H1 (cell line): ENCODE measurements around the gene ANKRD36B. TPM values are rescaled to one million over a fixed set of nuclear protein-coding genes. Genes with fewer than 3 reads are reported as not detected.
"Not testable (repeated sequence)": the region's sequence is repeated elsewhere in the genome, so short reads cannot be mapped to it uniquely, and the experiment has no call there.

Source experiments
- CTCF ChIA-PET: fragments of 300-600 bp; sonication (Branson Sonifier 250); formaldehyde crosslinking; loops from one replicate; lab custom pipeline; 2021; ENCODE audit not compliant: partially characterized antibody; lab: Charles Lee
- POLR2A ChIA-PET: fragments of 300-600 bp; sonication (Branson Sonifier 250); formaldehyde crosslinking; loops from one replicate; lab custom pipeline; 2021; ENCODE audit warnings: inconsistent platforms; ENCODE audit not compliant: partially characterized antibody; lab: Charles Lee
- DNase-seq, 2 experiments: peaks; one replicate each; pipeline versions ENCODE4 v3.0.0 to v3.0.0-alpha.2; 2010 to 2022; ENCODE audit warnings: low spot score in 2 of 2, low read depth in 1 of 2, mixed read lengths in 1 of 2
- FAIRE-seq: peaks from 2 replicates; lab custom pipeline; 2011; peaks lifted over from hg19 to GRCh38; lab: Jason Lieb, UNC
- H2AFZ ChIP-seq: 2 replicates; pipeline ENCODE4 v1.8.1; 2012; ENCODE audit warnings: low read length, inconsistent platforms
- H2AK5ac ChIP-seq: 2 replicates; pipeline ENCODE4 v1.6.1; 2013; ENCODE audit warnings: low read depth, low read length
- H2BK120ac ChIP-seq: replicated peaks from 2 replicates; pipeline ENCODE3; 2013; ENCODE audit warnings: low read depth, low read length, inconsistent platforms
- H2BK12ac ChIP-seq: 2 replicates; pipeline ENCODE4 v1.6.1; 2013; ENCODE audit warnings: low read depth, low read length
- H2BK15ac ChIP-seq: 2 replicates; pipeline ENCODE4 v1.6.1; 2013; ENCODE audit warnings: low read length
- H2BK20ac ChIP-seq: 2 replicates; pipeline ENCODE4 v1.6.1; 2013; ENCODE audit warnings: low read length
- H2BK5ac ChIP-seq: 2 replicates; pipeline ENCODE4 v1.6.1; 2013; ENCODE audit warnings: low read depth, low read length
- H3K14ac ChIP-seq: 2 replicates; pipeline ENCODE4 v1.6.1; 2013; ENCODE audit warnings: inconsistent platforms; ENCODE audit not compliant: insufficient read length
- H3K18ac ChIP-seq: 2 replicates; pipeline ENCODE4 v1.6.1; 2013; ENCODE audit warnings: low read length; ENCODE audit errors: extremely low read depth
- H3K23ac ChIP-seq: 2 replicates; pipeline ENCODE4 v1.6.1; 2013; ENCODE audit warnings: inconsistent platforms; ENCODE audit not compliant: insufficient read length
- H3K23me2 ChIP-seq: 2 replicates; pipeline ENCODE4 v1.6.1; 2013; ENCODE audit warnings: low read depth, low read length
- H3K27ac ChIP-seq: 2 replicates; pipeline ENCODE4 v1.6.1; 2011; ENCODE audit warnings: low read depth, low read length, inconsistent platforms
- H3K27me3 ChIP-seq, 4 experiments: replicated peaks in 1 of 4; 1 replicate in 1 of 4; 2 replicates in 3 of 4; pipeline versions ENCODE4 v1.6.1 to v1.8.1; 2011 to 2013; ENCODE audit warnings: low read length in 3 of 4, mild to moderate bottlenecking in 3 of 4, inconsistent platforms in 2 of 4, mixed read lengths in 2 of 4, moderate library complexity in 1 of 4; ENCODE audit not compliant: control insufficient read depth in 3 of 4, insufficient read depth in 3 of 4; ENCODE audit errors: extremely low read depth in 1 of 4
- H3K36me3 ChIP-seq, 4 experiments: 2 replicates each; pipeline versions ENCODE4 v1.6.1 to v1.8.1; 2011 to 2013; ENCODE audit warnings: mild to moderate bottlenecking in 4 of 4, low read length in 3 of 4, moderate library complexity in 2 of 4, control low read depth in 1 of 4, inconsistent platforms in 1 of 4; ENCODE audit not compliant: insufficient read depth in 4 of 4, control insufficient read depth in 2 of 4
- H3K4ac ChIP-seq: replicated peaks from 2 replicates; pipeline ENCODE3; 2013; ENCODE audit warnings: low read length, low read depth, mixed read lengths, inconsistent platforms; ENCODE audit not compliant: insufficient read length
- H3K4me1 ChIP-seq, 4 experiments: replicated peaks in 1 of 4; 1 replicate in 1 of 4; 2 replicates in 3 of 4; pipeline versions ENCODE4 v1.6.1 to v1.8.1; 2011 to 2013; ENCODE audit warnings: low read length in 3 of 4, inconsistent platforms in 2 of 4, mixed read lengths in 1 of 4; ENCODE audit not compliant: insufficient read depth in 4 of 4, control insufficient read depth in 3 of 4
- H3K4me2 ChIP-seq, 2 experiments: 2 replicates each; pipeline versions ENCODE4 v1.6.1 to v1.8.1; 2011 to 2013; ENCODE audit warnings: low read depth in 2 of 2, low read length in 2 of 2, control low read depth in 1 of 2, inconsistent platforms in 1 of 2, mild to moderate bottlenecking in 1 of 2; ENCODE audit not compliant: insufficient read depth in 1 of 2
- H3K4me3 ChIP-seq, 4 experiments: fragments of 200-600, 300-600 bp in 1 of 4; sonication (generic), shearing (Covaris generic), sonication (Bioruptor Twin) in 1 of 4; 2 replicates each; pipeline versions ENCODE4 v1.5.1 to v1.8.1; 2011 to 2016; ENCODE audit warnings: low read length in 4 of 4, low read depth in 3 of 4, control low read depth in 2 of 4, inconsistent platforms in 2 of 4, mild to moderate bottlenecking in 2 of 4, mixed read lengths in 1 of 4, moderate library complexity in 1 of 4; ENCODE audit not compliant: insufficient read depth in 2 of 4; ENCODE audit errors: extremely low read depth in 1 of 4
- H3K56ac ChIP-seq: replicated peaks from 2 replicates; pipeline ENCODE3; 2013; ENCODE audit warnings: low read depth, mild to moderate bottlenecking, mixed read lengths, low read length, inconsistent platforms; ENCODE audit not compliant: insufficient read length
- H3K79me1 ChIP-seq: 2 replicates; pipeline ENCODE4 v1.6.1; 2013; ENCODE audit warnings: low read depth, low read length, control low read depth
- H3K79me2 ChIP-seq, 2 experiments: 2 replicates each; pipeline versions ENCODE4 v1.6.1 to v1.8.1; 2012 to 2013; ENCODE audit warnings: low read length in 2 of 2, mild to moderate bottlenecking in 2 of 2, inconsistent platforms in 1 of 2; ENCODE audit not compliant: insufficient read depth in 2 of 2, control insufficient read depth in 1 of 2
- H3K9ac ChIP-seq, 4 experiments: replicated peaks in 1 of 4; 1 replicate in 1 of 4; 2 replicates in 3 of 4; pipeline versions ENCODE4 v1.6.1 to v1.8.1; 2011 to 2013; ENCODE audit warnings: low read depth in 3 of 4, low read length in 3 of 4, control low read depth in 2 of 4, mild to moderate bottlenecking in 2 of 4, moderate library complexity in 2 of 4, inconsistent platforms in 1 of 4; ENCODE audit errors: extremely low read depth in 1 of 4
- H3K9me3 ChIP-seq, 2 experiments: 2 replicates each; pipeline versions ENCODE4 v1.6.1 to v1.8.1; 2012 to 2013; ENCODE audit warnings: mild to moderate bottlenecking in 2 of 2, moderate library complexity in 2 of 2, control low read depth in 1 of 2, inconsistent platforms in 1 of 2, low read depth in 1 of 2, low read length in 1 of 2, mixed read lengths in 1 of 2; ENCODE audit not compliant: insufficient read depth in 2 of 2
- H4K20me1 ChIP-seq, 2 experiments: replicated peaks in 1 of 2; 2 replicates each; pipeline versions ENCODE3 to v1.8.1; 2011 to 2013; ENCODE audit warnings: inconsistent platforms in 2 of 2, low read length in 2 of 2, mild to moderate bottlenecking in 1 of 2; ENCODE audit not compliant: insufficient read depth in 2 of 2, control insufficient read depth in 1 of 2
- H4K5ac ChIP-seq: 2 replicates; pipeline ENCODE4 v1.6.1; 2013; ENCODE audit warnings: low read length, low read depth, mixed read lengths, inconsistent platforms; ENCODE audit not compliant: insufficient read length
- H4K8ac ChIP-seq: 2 replicates; pipeline ENCODE4 v1.8.0; 2013; ENCODE audit warnings: mild to moderate bottlenecking, moderate library complexity, low read length, inconsistent platforms; ENCODE audit not compliant: insufficient read depth; ENCODE audit errors: extremely low read depth
- H4K91ac ChIP-seq: replicated peaks from 2 replicates; pipeline ENCODE3; 2013; ENCODE audit warnings: low read length, mixed read lengths, inconsistent platforms; ENCODE audit not compliant: insufficient read length
- WGBS, 2 experiments: shearing (Covaris generic) in 1 of 2; methylation state at CpG; one replicate each; pipeline versions ENCODE4 v1.1.6 to v1.1.7; 2013 to 2015; ENCODE audit warnings: low lambda C conversion rate in 2 of 2, mixed read lengths in 2 of 2, inconsistent platforms in 1 of 2, low coverage in 1 of 2, missing lambda C conversion rate in 1 of 2; ENCODE audit not compliant: insufficient replicate concordance in 2 of 2, insufficient coverage in 1 of 2, insufficient read length in 1 of 2; ENCODE audit errors: extremely low coverage in 1 of 2, missing lambda C conversion rate in 1 of 2; 5-methylcytosine and 5-hydroxymethylcytosine counted together
- polyA plus RNA-seq, 7 experiments: library from polyadenylated mRNA; depleted of rRNA in 3 of 7; stranded (reverse) in 5 of 7; unstranded in 2 of 7; fragments of >200 nt in 5 of 7; fragments of 200-250 nt in 2 of 7; gene quantifications; 1 replicate in 5 of 7; 2 replicates in 1 of 7; 4 replicates in 1 of 7; pipeline versions ENCODE4 v1.2.1 to v1.2.3, GENCODE V29; 2011 to 2013; ENCODE audit warnings: missing spikeins in 2 of 7, mixed read lengths in 2 of 7
- total RNA-seq: library from RNA; stranded (reverse); fragmentation: NEBNext Ultra II Directional; extraction: Animal tissue kit (Norgen Biotek cat#: 25700); gene quantifications from 2 replicates; pipeline ENCODE4 v1.2.1, GENCODE V29; 2021

Gene ANKRD36B
- total and polyA plus RNA-seq, 2 of the 8 experiments (the other 6 are each of a cell fraction or from before 2014, with no cell fraction given) = 2.4 to 8.5 TPM

GRCh38 chr2:97549058-97549457, 40.6 kb downstream of the ANKRD36B start:
- H3K18ac ChIP-seq, H4K8ac ChIP-seq, H4K91ac ChIP-seq, H3K4me3 ChIP-seq, H3K14ac ChIP-seq, H3K79me1 ChIP-seq, H2BK120ac ChIP-seq, H4K20me1 ChIP-seq, H3K23ac ChIP-seq, H3K27ac ChIP-seq, H3K9ac ChIP-seq, H3K4me2 ChIP-seq, H3K56ac ChIP-seq, CTCF ChIA-PET, H3K4me1 ChIP-seq, H3K27me3 ChIP-seq, H2AFZ ChIP-seq, H3K23me2 ChIP-seq, H3K36me3 ChIP-seq, H2BK12ac ChIP-seq, DNase-seq, POLR2A ChIA-PET, H4K5ac ChIP-seq, H2AK5ac ChIP-seq, H2BK5ac ChIP-seq, H3K79me2 ChIP-seq, H3K9me3 ChIP-seq, H2BK15ac ChIP-seq, H3K4ac ChIP-seq, FAIRE-seq, H2BK20ac ChIP-seq: not testable (repeated sequence)
- WGBS, 2 experiments = 84% methylated on average over 5 of the region's 5 CpGs; no CpG with 5 or more reads in 1 of the 2 experiments

GRCh38 chr2:97548536-97548935, 41.1 kb downstream of the ANKRD36B start:
- FAIRE-seq, H4K8ac ChIP-seq, H3K9me3 ChIP-seq, POLR2A ChIA-PET, H3K36me3 ChIP-seq, H2BK12ac ChIP-seq, H3K4me2 ChIP-seq, H2BK120ac ChIP-seq, H3K79me2 ChIP-seq, H4K91ac ChIP-seq, H3K23me2 ChIP-seq, H3K56ac ChIP-seq, H3K14ac ChIP-seq, DNase-seq, H2AFZ ChIP-seq, H2AK5ac ChIP-seq, H3K27me3 ChIP-seq, H3K4me3 ChIP-seq, H3K4ac ChIP-seq, H3K4me1 ChIP-seq, H2BK5ac ChIP-seq, H4K5ac ChIP-seq, H2BK15ac ChIP-seq, H3K23ac ChIP-seq, H3K79me1 ChIP-seq, H3K9ac ChIP-seq, H4K20me1 ChIP-seq, H3K18ac ChIP-seq, H3K27ac ChIP-seq, H2BK20ac ChIP-seq, CTCF ChIA-PET: not testable (repeated sequence)
